HG02798 (cell line): ENCODE measurements around the gene HHLA2.

Experiments used
- ATAC-seq: cut with Tn5 transposase; IDR thresholded peaks from one replicate; pipeline ENCODE4 v1.9.1; 2021; ENCODE audit warnings: mild to moderate bottlenecking; ENCODE audit not compliant: unreplicated experiment, poor library complexity

The HHLA2 gene

GRCh38 chr3:108297647-108298046 is 1.3 kb downstream of the HHLA2 start:
- no peak for ATAC-seq

GRCh38 chr3:108298056-108298455 is 1.7 kb downstream of the HHLA2 start:
- ATAC-seq: no peak

GRCh38 chr3:108300103-108300849 is 3.9 kb downstream of the HHLA2 start:
- ATAC-seq: no peak

GRCh38 chr3:108301695-108302404 is 5.5 kb downstream of the HHLA2 start:
- ATAC-seq: peak; percentile 54

GRCh38 chr3:108302570-108302969 is 6.2 kb downstream of the HHLA2 start:
- ATAC-seq: no peak

- peak; percentile 38 for ATAC-seq
Measured at GRCh38 chr3:108305484-108306172, 9.3 kb downstream of the HHLA2 start.

GRCh38 chr3:108311797-108312196 is 15.4 kb downstream of the HHLA2 start:
- no peak for ATAC-seq

GRCh38 chr3:108312656-108313055 is 16.3 kb downstream of the HHLA2 start:
- ATAC-seq: no peak

- no peak for ATAC-seq
Measured at GRCh38 chr3:108315767-108316301, 19.5 kb downstream of the HHLA2 start.

- no peak for ATAC-seq
Measured at GRCh38 chr3:108319428-108320082, 23.2 kb downstream of the HHLA2 start.

GRCh38 chr3:108320746-108321350 is 24.5 kb downstream of the HHLA2 start:
- no peak for ATAC-seq

- ATAC-seq: no peak
Measured at GRCh38 chr3:108322352-108322751, 26.0 kb downstream of the HHLA2 start.

- ATAC-seq: no peak
Measured at GRCh38 chr3:108324177-108324576, 27.8 kb downstream of the HHLA2 start.

- no peak for ATAC-seq
Measured at GRCh38 chr3:108327168-108327567, 30.8 kb downstream of the HHLA2 start.

- ATAC-seq: no peak
Measured at GRCh38 chr3:108328821-108329486, 32.6 kb downstream of the HHLA2 start.

- ATAC-seq: no peak
Measured at GRCh38 chr3:108329508-108329907, 33.2 kb downstream of the HHLA2 start.

GRCh38 chr3:108329947-108330346 is 33.6 kb downstream of the HHLA2 start:
- ATAC-seq: no peak

GRCh38 chr3:108331792-108332191 is 35.4 kb downstream of the HHLA2 start:
- no peak for ATAC-seq

GRCh38 chr3:108333961-108334360 is 37.6 kb downstream of the HHLA2 start:
- no peak for ATAC-seq

- ATAC-seq: no peak
Measured at GRCh38 chr3:108334701-108335100, 38.4 kb downstream of the HHLA2 start.
